ENCODE results near the gene BRSK1.

BRSK1 gene

DNA sequence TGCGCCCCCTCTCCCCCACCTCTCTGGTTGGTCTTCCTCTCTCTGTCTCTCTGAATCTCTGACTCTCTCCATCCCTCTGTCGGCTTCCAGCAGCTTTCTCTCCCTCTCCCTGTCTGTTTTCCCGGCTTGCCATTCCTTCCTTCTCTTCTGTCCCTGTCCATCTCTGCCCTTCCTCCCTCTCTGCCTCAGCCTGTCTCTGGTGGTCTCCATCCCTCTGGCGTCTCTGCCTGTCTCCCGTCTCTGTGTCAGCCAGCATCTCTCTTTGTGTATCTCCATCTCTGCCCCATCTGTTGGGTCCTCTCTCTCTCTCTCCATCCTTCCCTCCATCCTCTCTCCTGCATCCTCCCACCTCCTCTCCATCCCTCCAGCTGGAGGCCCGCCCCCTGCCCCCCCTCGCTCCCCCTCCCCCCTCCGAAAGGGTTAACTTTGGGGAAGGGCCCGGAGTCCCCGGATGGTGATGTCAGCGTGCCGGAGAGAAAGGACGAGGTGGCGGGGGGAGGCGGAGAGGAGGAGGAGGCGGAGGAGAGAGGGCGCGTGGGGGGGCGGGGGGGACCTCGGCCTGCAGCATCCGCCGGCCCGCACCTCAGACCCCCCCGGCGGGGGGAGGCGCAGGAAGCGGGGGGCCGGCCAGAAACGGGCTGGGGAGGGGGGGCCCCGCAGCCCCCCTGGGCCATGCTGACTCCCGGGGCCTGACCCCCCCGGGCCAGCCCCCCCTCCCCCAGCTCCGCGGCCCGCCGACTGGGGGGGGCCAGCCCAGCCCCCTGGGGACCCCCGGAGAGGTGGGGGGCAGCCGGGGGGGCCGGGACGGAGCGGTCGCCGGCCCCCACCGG is at the start of gene BRSK1:
BRSK1 (plus strand) TSS at position 450 of the 830 bp plus-strand sequence. CDS start 446 bp downstream, outside the sequence.
- DNase-seq: peak; percentile 92

DNA sequence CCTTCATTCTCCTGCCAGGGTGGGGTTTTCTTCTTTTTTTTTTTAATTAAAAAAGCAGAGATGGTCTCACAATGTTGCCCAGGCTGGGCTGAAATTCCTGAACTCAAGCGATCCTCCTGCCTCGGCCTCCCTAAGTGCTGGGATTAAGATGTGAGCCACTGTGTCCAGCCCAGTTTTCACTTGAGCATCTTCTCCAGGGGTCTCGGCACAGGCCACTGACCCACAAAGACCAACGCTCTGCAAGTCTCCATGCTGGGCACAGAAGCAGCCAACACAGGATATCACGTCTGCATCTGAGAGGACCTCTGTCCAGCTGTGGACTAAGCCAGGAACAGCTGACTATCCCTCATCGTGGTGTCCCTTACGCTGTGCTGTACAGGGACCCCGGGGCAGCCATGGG is 45.8 kb upstream of the BRSK1 start:
- no peak for DNase-seq

DNA sequence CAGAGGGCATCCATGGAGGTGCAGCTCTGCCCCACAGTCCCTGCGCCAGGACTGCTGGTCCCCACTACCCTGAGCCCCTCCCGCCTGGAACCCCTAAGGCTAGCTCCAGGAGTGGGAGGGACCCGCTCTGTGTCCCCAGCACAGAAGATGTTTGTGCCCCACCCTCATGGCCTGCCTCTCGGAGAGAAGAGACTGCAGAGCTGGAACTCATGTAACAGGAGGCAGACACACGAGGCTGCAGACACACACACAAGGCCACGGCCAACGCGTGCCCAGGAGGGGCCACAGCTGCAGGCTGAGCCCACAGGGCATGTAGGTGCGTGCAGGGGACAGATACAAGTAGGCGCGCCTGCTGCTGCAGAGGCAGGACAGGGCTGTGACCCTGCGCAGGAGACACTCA is 44.8 kb upstream of the BRSK1 start:
- DNase-seq: no peak

DNA sequence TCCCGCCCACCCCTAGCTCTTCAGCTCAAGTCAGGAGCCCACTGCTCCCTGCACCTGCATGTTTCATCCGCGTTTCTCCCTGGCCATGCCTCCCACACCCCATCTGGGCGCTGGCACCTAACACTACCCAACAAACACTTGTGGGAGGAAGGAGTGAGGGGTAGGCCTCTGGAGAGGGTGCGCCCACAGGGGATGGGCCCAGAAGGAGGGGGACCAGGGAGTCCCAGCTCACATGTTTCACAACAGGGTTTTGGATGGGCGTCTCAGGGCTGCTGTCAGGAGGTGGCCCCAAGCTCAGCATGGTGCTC is 43.1 kb upstream of the BRSK1 start:
- DNase-seq: no peak

DNA sequence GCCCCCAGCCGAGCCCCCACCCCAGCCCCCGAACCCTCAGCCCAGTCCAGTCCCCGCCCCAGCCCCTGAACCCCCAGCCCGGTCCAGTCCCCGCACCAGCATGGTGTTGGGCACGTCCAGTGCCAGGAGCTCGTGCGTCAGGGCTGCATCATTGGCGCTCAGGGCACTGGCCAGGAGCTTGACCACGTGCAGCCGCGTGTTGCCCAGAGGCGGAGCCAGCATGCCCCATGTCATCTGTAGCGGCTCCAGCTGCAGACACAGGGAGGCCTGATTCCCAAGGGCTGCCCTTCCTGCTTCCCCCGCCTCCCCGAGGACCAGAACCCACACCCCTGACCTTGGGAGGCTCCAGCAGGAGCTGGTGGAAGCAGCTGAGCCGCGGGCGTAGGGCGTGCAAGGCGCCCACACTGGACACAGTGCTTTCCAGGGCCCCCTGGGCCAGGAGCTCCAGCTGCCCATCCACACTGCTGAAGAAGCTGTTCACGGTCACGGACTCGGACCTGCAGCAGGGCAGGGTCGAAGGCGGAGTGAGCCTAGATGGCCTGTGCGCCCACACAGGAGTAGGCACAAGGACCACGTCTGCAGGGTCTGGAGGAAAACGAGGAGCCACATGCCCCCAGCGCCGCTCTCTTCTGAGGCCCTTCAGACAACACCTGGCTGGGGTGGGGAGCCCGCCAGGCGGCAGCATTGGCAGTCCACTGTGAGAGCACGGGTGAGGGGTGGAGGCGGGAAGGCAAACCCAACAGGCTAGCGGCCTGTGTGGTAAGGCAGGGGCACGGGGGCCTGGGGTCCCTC is 42.5 kb upstream of the BRSK1 start:
- no peak for DNase-seq

DNA sequence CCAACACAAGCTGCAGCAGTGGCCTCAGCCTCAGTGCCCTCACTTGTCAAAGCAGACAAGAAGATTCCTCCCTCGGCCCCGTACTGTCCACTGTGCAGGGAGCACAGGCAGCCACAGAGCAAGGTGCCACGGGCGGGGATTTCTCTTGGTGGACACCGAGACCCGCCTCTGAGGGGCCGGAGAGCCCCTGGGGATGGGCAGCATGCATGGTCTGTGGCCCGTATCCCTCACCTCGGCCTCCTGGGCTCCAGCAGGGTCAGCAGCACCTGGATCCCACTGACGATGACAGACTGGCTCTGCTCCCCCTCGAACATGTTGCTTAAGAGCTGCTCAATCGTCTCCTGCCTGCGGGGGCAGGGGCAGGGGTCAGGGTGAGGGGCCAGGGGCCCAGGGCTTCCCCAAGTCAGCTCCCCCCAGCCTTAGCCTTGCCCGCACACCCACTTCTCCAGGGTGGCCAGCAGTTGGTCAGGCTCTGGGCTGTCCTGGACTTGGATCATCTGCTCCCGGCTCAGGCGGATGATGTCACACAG is 41.8 kb upstream of the BRSK1 start:
- DNase-seq: no peak

DNA sequence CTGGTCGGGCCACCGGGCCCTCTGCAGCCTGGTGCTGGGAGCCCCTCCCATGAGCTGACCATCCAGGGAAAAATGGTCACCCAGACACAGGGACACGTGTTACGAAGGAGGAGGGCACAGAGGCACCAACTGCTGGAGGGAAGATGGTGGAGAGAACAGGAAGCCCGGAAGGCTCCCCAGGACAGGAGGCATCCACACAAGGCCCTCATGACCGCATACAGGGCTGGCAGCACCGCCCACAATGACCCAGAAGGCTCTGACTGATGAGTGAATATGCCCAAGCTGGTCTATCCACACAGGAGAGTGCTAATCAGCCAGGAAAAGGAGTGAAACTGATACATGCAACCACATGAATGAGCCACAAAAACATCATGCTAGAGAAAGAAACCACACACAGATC is 41.3 kb upstream of the BRSK1 start:
- no peak for DNase-seq

DNA sequence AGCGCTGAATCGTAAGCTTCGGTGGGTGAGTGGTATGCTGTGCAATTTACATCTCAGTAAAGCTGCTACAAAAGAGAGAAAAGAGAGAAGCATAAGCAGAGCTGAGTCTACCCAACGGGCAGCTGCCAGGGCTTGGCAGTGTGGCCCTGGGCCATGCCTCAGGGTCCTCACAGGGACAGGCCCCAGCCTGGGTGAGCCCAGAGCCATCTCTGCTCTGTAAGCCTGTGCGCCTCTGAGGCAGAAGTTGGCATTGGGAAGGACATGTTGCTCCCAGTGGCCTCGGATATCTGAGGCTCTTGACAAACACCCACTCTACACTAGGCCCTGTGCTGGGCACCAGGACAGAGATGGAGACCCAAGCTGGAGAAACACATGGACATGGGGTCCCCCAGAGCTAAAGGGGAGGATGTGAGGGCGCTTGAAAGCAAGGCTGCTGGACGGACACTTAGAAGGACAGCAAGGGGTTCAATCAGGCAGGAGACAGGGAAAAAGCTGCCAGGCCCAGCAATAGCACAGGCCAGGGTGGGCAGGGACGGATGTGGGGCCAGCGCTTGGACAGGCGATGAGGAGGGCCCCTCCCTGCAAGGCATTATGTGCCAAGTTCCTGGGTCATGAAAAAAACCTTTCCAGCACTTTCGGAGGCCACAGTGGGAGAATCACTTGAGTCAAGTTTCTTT is 39.7 kb upstream of the BRSK1 start:
- no peak for DNase-seq

DNA sequence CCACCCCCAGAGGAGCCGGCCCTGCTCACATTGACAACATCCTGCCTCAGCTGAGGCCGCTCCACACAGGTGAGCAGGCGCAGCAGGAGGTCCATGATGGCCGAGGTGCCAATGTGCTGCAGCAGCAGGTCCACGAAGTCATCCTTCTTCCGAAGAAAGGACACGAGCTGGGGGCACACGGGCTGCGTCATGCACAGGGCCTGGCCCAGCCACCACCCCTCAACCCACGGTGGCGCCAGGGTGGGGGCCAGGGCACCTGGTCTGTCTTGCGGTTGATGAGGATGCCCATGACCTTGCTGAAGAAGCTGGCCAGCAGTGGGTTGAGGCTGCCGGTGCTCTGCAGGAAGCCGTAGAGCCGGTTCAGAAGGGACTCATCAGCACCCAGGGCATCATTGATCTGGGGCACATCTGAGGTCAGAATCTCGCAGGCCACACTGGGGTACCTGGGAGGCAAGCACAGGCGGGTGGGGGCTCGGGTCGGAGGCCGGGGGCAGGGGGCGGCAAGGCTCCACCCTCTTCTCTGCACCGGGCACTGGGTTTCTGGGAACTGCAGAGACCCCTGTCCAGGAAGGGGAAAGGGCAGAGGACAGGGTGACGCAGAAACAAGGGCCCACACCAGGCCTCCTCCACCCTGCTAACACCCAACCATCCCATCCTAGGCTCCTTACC is 38.4 kb upstream of the BRSK1 start:
- DNase-seq: no peak

DNA sequence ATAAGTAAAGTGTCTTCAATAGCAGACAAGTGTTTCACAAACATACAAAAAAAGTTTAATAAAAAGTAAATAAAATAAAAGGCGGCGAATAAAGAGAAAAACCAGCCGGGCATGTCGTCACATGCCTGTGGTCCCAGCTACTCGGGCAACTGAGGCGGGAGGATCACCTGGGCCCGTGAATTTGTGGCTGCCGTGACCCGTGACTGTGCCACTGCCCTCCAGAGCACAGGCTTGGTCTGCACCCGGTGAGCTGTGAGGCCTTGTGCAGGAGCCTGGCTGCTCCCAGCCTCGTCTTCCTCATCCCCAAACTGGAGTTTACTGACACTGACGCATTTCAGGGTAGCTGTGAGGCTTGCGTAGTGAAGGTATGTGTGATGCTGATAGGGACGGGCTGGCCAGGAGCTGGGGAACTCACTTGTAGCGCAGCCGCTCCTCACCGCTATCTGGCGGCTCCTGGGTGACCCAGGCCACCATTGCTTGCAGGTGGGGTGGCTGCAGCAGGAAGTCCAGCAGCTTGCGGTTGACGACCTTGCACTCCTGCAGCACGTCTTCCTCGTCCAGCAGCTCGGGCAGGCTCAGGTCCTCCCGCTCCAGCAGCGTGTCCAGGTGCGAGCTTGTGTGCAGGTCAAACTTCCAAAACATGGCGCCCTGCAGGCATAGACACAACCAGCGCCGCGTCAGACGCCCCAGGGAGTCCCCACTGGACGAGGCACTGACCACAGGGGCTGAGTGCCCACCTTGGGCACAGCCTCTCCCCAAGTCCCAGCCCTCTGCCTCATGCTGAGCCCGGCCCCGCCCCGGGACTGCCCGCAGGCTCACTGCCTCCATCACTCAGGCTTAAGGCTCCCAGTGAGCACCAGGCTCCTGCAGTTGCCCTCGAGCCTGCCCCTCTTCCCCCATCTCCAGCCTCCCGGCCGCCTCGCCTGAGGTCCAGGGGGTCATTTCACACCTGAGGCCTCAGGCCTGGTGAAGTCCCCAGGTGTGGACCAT is 37.0 kb upstream of the BRSK1 start:
- DNase-seq: no peak

DNA sequence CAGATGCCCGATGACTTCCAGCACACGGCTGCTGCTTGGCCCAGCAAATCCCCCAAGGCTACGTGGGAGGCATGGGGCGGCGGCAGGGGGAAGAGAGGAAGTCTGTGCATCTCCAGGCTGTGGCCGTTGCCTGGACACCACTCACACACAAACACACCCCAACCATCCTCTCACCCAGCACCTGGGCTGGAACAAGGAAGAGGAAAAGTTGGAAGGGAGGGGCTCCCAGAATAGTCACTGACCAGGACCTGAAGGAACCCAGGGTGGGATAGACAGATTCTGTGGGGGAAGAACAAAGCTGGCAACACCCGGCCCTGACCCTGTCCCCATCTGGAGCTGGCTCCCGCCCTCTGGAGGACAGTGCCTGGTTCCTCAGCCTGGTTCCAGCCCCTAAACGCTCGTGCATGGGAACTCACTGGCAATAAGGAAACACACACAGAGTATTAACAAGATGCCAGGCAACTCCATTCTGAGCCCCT is 36.1 kb upstream of the BRSK1 start:
- peak; percentile 40 for DNase-seq

DNA sequence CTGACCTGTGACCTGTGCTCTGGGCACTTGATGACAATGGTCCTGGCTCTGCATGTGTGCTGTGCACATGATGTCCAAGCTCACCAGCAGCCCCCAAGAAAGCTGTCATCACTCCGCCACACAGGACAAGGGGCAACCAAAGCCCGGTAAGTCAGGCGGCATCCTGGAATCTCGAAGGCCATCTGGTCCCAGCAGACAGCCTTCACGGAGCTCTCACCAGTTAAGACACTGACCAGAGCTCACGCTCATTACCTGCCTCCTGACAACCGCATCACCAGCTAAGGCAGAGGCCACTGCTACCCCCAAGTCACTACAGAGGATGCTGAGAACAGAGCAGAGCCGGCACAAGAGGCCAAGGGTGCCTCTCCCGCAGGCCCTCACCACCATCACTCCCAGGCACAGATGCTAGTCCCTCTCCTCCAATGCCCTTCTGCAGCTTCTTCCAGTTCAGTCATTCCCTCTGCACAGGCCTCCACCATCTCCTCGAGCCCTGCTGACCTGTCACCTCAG is 35.6 kb upstream of the BRSK1 start:
- DNase-seq: no peak

DNA sequence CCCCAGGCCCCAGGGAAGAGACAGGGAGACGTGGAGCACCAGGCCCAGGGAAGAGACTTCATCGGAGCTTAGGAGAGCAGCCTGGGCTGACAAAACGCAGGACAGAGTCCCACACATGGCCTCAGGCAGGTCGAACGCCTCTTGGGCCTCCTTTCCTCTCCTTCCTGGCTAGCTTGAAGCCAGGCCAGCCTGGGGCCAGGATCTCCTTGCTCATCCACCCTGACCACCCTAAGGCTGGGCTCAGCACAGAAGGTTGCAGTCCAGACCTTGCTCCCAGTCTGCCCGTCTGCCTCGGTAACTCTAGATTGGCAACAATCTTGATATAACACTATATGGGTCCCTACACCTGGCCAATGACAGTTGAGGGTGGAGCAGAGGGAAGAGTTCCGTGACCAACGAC is 35.1 kb upstream of the BRSK1 start:
- no peak for DNase-seq

DNA sequence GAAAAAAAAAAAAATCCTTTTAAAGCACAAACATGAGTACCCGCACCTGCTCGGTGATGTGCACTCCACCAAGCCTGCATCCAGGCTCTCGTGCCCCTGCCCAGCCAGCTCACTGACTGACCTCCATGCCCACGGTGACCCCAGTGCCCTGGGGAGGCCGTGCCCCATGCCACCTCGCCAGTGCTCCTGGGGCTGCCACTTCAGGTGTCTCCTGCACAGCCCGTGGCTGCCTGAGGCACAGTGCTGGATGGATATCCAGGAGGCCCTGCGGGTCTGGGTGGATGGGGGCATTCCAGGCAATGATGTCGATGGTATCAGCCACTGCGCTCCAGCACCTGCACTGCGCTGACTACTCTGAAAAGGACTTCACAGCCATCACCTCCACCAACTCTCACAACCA is 34.0 kb upstream of the BRSK1 start:
- DNase-seq: no peak

DNA sequence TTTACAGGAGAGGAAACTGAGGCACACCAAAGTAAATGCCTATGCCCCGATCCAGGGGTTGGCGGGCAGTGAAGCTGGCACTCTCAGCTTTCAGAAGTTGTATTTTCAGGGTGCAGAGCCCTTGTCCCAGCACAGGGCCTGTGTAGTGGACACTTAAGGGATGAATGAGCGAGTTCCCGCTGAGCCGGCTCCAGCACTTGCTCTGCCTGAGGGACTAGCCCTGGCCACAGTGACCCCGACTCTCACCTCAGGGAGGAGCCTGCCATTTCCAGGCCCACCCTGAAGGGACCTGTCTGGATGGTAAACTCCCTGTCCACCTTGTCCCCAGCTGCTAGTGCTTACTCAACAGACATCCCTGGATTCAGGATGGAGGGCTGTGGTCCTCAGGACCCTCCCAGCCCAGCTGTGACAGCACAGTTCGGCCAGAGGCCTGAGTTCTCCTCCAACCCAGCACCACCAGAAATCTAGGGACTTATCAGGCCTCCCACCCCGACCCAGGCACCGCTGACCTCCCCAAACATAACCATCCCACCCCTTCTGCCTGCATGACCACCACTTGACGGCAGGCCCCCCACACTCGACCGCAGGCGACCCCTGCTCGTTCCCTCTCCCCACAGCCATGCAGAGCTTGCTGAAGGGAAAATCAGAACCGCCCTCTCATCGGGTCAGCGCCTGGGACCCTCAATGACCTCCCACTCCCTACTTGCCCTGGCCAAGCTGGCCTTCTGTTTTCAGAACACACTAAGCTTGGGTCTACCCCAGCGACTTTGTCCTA is 33.3 kb upstream of the BRSK1 start:
- no peak for DNase-seq

DNA sequence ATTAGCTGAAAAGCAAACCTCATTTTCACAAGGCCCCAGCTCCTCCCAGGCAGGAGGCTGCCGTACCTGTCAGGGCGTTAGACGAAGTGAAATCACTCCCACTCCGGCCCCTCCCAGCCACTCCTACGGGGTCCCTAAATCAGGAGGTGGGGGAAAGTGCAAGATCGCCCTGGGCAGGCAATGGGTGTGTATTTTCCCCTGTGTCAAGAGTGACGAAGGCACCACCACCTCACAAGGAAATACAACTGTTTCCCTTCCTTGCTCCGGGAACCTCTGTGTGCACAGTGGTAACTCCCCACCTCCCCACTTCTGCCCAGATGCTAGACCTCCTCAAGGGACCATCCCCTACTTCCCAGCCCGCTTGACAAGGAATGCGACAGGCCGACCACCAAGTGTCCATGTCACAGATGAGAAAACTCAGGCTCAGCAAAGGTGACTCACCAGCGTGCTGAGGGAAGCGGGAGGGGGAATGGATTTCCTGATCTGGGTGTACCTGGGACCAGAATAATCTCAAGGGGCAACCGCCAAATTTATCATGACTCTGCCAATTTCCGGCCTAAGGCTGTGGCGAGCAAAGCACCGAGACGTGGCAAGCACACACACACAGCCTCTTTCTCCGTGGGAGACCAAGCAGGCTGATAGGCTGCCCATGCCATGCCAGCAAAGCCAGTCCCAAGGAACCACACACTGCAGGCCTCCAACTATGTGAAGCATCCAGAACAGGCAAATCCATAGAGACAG is 32.3 kb upstream of the BRSK1 start:
- no peak for DNase-seq

DNA sequence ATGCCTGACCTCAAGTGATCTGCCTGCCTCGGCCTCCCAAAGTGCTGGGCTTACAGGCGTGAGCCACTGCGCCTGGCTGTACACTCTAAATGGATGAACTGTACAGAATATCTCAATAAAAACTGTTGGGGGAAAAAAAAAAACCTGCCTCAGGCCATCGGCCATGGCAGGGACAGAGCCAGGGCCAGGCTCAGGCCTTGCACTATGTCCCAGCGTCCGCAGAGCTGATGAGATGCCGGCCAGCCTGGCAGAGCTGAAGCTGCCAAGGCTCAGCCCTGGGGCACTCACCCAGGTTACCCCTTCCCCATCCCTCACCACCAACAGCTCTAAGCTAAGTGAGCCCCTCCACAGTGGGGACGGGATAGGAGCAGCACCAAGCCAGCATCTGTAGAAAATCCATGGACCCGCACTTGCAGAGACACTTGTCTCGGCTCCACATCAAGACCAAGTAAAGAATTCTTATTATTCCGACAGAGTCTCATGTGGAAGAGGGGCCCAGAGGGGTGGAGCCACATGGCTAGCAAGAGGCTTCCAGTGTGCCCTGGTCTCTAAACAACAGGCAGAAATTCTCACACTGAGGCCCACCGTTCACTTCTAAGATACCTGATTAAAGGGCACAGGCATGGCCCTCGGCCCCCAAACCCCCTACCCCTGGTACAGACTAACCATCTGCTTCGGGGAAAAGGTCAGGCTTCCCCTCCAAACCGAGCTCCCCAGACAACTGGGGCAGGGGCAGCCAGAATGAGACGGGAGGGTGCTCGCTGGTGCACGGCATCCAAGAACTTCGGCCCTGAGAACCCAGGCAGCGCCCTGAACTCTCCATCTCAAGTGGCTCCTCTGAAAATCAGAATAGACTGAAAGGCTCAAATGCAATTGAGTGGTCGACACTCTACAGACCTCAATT is 30.8 kb upstream of the BRSK1 start:
- no peak for DNase-seq

DNA sequence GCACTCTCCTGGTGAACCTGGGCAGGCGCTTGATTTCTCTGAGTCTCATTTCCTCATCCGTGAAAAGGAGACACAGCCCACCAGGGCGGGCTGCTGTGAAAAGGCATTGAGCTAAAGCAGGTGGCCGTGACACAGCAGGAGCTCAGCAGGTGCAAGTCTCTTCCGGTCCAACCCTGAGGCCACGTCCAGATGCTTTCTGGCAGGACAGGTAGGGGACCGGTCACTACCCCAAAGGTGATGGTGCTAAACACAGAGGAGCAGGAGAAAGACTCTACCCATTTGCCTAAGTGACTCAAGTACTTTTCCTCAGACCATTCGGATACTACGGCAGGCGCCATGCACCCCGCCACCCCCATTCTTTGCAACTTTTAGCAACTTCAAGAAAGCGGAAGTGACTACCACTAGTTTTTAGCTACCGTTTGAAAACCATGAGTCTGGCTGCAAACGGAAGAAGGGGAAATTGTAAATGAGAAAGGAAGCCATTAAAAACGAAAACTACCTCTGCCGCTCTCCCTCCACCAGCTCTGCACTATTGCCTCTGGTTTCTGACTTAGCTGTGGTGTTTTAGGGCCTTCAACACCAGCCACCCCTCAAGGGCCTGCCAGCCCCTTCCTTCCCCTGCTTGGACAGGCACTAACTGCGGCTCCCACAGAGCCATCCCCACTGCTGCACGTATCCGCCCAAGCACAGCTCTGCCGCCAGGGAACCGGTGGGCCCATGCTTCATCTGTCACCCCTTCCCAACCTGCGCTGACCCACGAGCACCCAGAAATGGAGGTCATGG is 29.8 kb upstream of the BRSK1 start:
- peak; percentile 83 for DNase-seq
